Esophagus muscularis mucosa (tissue), 4 donors: Measurements from ENCODE around the gene CAMK1D.

Source experiments
- EP300 ChIP-seq: sonication (generic); formaldehyde crosslinking; IDR thresholded peaks from one replicate; pipeline ENCODE4 v1.6.1; 2017; ENCODE audit warnings: antibody characterized with exemption
- POLR2A ChIP-seq: fragments of 450-650 bp; IDR thresholded peaks from one replicate; pipeline ENCODE4 v1.6.1; 2017; ENCODE audit warnings: antibody characterized with exemption, moderate library complexity, mild to moderate bottlenecking, low read depth
- POLR2AphosphoS5 ChIP-seq, 2 donors: sonication (generic); formaldehyde crosslinking; IDR thresholded peaks; one replicate each; pipeline ENCODE4 v1.6.1; 2017; ENCODE audit warnings: antibody characterized with exemption in 2 of 2
- TF ChIP-seq, protein P1 (sequence below), 3 experiments: fragments of 200-600 bp in 2 of 3; fragments of 450-650 bp in 1 of 3; sonication (generic) in 2 of 3; IDR thresholded peaks; one replicate each; pipeline ENCODE4 v1.5.1; 2017 to 2019; ENCODE audit warnings: antibody characterized with exemption in 3 of 3, mild to moderate bottlenecking in 2 of 3, moderate library complexity in 1 of 3

DNA sequence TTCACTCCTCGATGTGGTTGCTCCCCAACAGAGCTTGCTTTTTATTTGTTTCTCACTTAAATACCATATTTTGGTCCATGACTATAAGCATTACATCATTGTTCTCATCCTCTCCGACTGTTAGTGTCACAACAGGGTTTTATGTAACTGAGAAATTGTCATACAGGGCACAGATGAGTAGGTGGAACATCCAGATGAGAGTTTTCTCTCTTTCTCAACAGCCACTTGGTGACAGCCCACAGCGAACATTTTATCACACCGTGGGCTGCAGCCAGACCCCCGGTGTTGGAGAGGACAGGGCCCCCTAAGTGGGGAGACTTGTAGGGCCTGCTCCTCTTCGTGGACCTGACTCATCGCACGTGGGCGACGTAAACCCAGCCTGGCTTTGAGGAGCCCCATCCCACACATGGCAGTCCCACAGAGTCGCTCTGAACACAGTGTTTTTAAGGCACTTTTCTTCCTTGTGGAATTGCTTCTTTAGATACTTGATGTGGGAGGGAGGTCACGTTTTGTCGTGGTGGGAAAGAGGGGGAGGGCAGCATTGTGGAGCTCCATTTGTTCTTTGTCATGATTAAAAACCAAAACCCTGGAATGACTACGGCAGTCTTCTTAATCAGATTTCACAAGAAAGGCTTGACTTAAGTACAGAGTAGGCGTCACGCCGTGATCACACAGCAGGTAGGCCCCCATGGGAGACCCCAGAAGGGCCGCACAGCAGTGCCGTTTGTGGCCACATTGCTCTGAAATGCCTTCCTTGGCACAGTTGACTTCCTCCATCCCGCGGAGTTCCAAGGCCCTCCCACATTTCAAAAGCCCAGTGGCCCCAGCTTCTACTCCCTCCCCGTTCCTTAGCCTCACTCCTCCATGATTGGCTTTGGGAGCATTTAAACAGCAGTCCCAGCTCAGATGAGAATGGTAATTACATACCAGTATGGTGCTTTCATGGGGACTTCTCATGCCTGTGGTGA is 431.6 kb downstream of the CAMK1D start:
- TF ChIP-seq, protein P1, sequence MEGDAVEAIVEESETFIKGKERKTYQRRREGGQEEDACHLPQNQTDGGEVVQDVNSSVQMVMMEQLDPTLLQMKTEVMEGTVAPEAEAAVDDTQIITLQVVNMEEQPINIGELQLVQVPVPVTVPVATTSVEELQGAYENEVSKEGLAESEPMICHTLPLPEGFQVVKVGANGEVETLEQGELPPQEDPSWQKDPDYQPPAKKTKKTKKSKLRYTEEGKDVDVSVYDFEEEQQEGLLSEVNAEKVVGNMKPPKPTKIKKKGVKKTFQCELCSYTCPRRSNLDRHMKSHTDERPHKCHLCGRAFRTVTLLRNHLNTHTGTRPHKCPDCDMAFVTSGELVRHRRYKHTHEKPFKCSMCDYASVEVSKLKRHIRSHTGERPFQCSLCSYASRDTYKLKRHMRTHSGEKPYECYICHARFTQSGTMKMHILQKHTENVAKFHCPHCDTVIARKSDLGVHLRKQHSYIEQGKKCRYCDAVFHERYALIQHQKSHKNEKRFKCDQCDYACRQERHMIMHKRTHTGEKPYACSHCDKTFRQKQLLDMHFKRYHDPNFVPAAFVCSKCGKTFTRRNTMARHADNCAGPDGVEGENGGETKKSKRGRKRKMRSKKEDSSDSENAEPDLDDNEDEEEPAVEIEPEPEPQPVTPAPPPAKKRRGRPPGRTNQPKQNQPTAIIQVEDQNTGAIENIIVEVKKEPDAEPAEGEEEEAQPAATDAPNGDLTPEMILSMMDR (IDR thresholded peaks at IDR 0.05), result no peak
- TF ChIP-seq EP300 (no peak), POLR2AphosphoS5 (IDR thresholded peaks at IDR 0.05) (no peak), POLR2A (no peak)
